ENCODE data around the gene PCDH1. TPM values are rescaled to one million over a fixed set of nuclear protein-coding genes. Genes with fewer than 3 reads are reported as not detected.

Gene PCDH1
- total RNA-seq, 4 donors from 2014 or later = 9.5 to 96.8 (median 19.6) TPM

- no peak for TF ChIP-seq CTCF (IDR thresholded peaks at IDR 0.05; ENCODE audit: low read depth)
Measured at GRCh38 chr5:141880961-141881801, 3.0 kb upstream of the PCDH1 start.

DNA sequence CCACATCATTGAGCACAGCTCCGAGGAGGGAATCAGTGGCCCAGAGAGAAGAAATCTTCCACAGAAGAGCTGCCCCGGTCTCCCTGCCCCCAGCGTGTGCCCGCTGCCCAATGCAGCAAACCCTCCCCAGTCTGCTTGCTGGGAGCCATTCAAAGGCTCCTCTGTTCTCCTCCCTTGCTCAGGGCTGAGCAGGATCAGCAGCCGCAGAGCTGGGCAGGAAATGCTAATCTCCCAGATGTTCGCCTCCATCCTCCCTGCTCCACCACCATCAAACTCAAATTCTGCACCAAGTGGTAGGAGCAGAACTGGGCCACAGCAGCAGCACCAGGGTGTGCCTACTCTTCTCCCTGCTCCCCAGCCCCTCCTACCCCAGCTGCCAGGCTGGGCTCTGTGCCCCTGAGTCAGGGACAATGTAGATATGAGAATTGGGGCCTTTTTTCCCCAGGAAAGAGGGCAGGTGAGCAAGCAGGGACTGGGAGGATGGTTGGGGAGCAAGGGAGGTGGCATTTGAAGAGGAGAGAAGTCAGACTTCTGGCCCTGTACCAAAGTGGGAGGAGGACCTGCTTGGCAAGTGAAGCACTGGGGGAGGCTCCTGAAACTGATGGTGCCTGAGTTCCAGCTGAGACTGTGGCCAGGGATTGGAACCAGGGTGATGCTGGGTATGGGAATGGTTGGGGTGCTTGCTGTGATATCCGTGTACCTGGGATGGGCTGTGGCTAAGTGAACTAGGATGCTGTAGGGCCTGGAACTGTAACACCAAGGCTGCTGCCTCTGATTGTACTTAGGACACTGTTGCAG is 1.9 kb upstream of the PCDH1 start:
- no peak for TF ChIP-seq CTCF (IDR thresholded peaks at IDR 0.05; ENCODE audit: low read depth)

- no peak for TF ChIP-seq CTCF (IDR thresholded peaks at IDR 0.05; ENCODE audit: low read depth)
Measured at GRCh38 chr5:141879426-141879759, 1.2 kb upstream of the PCDH1 start.

DNA sequence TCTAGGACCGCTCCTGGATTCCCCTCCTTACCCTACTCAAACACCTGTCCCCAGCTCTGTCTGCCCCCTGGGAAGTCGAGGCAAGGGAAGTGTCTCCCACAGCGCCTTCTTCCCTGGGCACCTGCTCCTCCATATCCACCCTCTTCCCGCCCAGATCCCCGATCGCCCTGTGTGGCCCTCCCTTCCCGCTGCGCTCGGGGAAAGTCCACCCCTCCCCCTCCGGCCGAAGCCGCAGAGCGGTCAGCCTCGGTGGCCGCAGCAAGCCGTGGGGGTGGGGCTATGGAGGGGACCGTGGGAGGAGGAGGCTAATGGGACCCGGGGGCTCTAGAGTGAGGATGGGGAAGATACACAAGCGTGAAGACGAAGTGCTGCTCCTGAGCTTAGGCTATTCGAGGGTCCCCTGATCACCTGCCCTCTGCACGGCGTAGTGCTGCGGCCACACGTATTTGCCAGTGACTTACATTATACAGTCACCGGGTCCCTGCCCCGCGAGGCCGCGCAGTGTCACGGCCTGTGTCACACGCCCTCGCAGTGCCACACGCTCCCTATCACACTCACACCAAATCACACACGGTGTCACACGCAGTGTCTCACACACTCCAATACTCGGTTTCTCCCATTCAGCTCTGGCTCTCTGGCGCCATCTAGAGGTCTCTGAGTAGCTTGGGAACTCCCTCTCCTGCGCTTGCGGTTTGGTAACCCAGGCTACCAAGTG is 658 bp upstream of the PCDH1 start:
- no peak for TF ChIP-seq CTCF (IDR thresholded peaks at IDR 0.05; ENCODE audit: low read depth)

DNA sequence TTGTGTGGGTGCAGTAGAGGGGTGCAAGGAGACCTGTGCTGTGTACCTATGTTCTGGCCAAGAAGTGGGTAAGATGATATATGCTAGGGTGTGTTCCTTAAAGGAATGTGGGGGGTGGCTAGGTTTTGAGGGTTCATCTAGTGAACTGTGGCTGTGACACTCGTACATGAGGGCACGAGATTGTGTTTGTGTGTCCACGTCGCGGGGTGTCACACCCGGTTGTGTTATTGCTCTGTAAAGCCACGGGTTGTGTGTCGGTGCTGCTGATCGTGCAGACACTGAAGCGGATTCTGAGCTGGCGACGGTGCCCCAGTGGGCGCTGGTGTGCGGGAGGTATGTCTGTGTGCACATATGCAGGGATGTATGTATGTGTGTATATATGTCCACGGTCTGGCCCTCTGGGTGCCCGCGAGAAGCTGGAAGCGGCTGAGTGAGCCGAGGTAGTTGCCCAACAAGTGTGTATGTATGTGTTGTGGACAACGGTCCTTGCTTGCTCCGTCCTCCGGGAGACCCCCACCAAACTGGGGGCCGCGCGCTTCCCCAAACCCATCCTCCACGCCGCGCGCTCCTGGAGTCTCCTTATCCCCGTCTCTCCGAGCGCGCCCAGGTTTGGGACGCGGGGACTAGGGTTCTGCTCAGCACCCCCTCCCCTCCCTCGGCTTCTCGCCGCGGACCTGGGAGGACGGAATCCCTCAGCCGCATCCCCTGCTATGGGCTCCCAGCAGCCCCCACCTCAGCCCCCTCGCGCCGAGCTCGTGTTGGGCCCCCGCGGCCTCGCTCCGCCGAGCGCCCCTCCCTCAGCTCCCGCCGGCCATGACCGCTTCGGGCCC is 639 bp downstream of the PCDH1 start:
- TF ChIP-seq CTCF (IDR thresholded peaks at IDR 0.05; ENCODE audit: low read depth) = no peak

GRCh38 chr5:141876628-141877355 is 1.4 kb downstream of the PCDH1 start:
- TF ChIP-seq CTCF (IDR thresholded peaks at IDR 0.05; ENCODE audit: low read depth) = no peak
